OCI-LY3 (cell line): ENCODE results near the gene SLC9B2.

Experiments used
- H2AFZ ChIP-seq: fragments of 200-600, 300-600 bp; shearing (Covaris generic); 2 replicates; pipeline ENCODE4 v1.6.0; 2014; ENCODE audit warnings: antibody characterized with exemption, low read depth, low read length
- H3K27ac ChIP-seq: fragments of 200-600, 300-600 bp; sonication (generic); 2 replicates; pipeline ENCODE4 v1.5.1; 2014; ENCODE audit warnings: mild to moderate bottlenecking, low read length, moderate library complexity, mixed read lengths
- H3K27me3 ChIP-seq: fragments of 200-600, 300-600 bp; sonication (generic); 2 replicates; pipeline ENCODE4 v1.6.1; 2014; ENCODE audit warnings: low read depth, low read length, mixed read lengths
- H3K36me3 ChIP-seq: fragments of 200-600, 300-600 bp; sonication (generic); replicated peaks from 2 replicates; pipeline ENCODE3; 2014; ENCODE audit warnings: low read depth, low read length, mixed read lengths
- H3K4me1 ChIP-seq: fragments of 300-600, 200-600 bp; sonication (generic); 2 replicates; pipeline ENCODE4 v1.6.1; 2014; ENCODE audit warnings: low read length, mixed read lengths
- H3K4me2 ChIP-seq: fragments of 200-600, 300-600 bp; sonication (generic); 2 replicates; pipeline ENCODE4 v1.6.1; 2014; ENCODE audit warnings: low read length, mixed read lengths
- H3K4me3 ChIP-seq: fragments of 300-600, 200-600 bp; sonication (generic); 2 replicates; pipeline ENCODE4 v1.5.1; 2014; ENCODE audit warnings: antibody characterized with exemption, mild to moderate bottlenecking, low read length, moderate library complexity
- H3K79me2 ChIP-seq: fragments of 300-600, 200-600 bp; shearing (Covaris generic); 2 replicates; pipeline ENCODE4 v1.6.1; 2014; ENCODE audit warnings: mild to moderate bottlenecking, low read length, mixed read lengths
- H3K9ac ChIP-seq: fragments of 300-600, 200-600 bp; shearing (Covaris generic); 2 replicates; pipeline ENCODE4 v1.6.0; 2014; ENCODE audit warnings: mild to moderate bottlenecking, low read length, moderate library complexity
- H3K9me3 ChIP-seq: fragments of 200-600, 300-600 bp; shearing (Covaris generic); 2 replicates; pipeline ENCODE4 v1.6.1; 2014; ENCODE audit warnings: low read length, mixed read lengths; ENCODE audit not compliant: insufficient read depth
- H4K20me1 ChIP-seq: fragments of 200-600, 300-600 bp; sonication (generic); 2 replicates; pipeline ENCODE4 v1.6.1; 2016; ENCODE audit warnings: low read length, mixed read lengths; ENCODE audit not compliant: insufficient read depth
- EZH2phosphoT487 ChIP-seq: fragments of 200-600 bp; shearing (Covaris generic); IDR thresholded peaks from 2 replicates; pipeline ENCODE4 v1.6.1; 2018; ENCODE audit warnings: antibody characterized with exemption, mixed run types, low read depth
- TF ChIP-seq, protein P1 (sequence below): fragments of 200-600, 300-600 bp; sonication (generic); IDR thresholded peaks from 2 replicates; pipeline ENCODE4 v1.5.1; 2014; ENCODE audit warnings: antibody characterized with exemption, low read length, low read depth

Gene SLC9B2, protein sequence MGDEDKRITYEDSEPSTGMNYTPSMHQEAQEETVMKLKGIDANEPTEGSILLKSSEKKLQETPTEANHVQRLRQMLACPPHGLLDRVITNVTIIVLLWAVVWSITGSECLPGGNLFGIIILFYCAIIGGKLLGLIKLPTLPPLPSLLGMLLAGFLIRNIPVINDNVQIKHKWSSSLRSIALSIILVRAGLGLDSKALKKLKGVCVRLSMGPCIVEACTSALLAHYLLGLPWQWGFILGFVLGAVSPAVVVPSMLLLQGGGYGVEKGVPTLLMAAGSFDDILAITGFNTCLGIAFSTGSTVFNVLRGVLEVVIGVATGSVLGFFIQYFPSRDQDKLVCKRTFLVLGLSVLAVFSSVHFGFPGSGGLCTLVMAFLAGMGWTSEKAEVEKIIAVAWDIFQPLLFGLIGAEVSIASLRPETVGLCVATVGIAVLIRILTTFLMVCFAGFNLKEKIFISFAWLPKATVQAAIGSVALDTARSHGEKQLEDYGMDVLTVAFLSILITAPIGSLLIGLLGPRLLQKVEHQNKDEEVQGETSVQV

DNA sequence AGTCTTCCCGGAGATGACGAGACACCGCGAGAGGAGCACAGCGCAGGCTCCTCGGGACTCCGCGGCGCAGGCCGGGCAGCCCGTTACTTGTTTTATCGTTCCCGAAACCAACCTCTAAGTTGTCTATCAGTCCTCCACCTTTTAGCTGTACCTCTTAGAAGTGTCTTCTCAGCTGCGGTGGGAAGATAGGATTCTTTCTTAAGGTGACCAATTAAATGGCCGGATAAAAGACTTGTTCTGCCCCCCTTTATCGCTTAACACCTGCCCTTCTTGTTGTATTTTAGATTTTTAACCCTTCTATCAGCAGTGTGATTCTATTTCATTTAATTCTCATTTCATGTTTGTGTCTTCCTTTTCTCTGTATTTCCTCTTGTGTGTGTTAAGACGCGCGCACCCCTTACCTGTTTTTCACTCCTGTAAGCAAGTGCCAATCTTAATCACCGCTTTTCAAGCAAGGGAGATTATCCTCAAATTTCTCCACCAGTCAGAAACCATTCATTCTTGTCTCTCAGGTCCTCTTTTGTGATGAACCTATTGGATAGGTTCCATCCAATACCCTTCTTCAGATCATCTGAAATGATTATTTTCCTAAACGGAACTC lies at the start of gene SLC9B2:
Gene SLC9B2 (minus strand): TSS at position 15 of the 601 bp plus-strand sequence. CDS start 9,211 bp downstream, outside the sequence.
- Histone ChIP-seq H3K4me1 (peaks cover 36% of the 10 kb centered on the region), H4K20me1 (peaks cover 10% of the 10 kb centered on the region), H3K9me3 (no peaks in the 10 kb centered on the region), H2AFZ (peak within 1 kb of the TSS; percentile 85), H3K9ac (peak within 1 kb of the TSS; percentile 88), H3K27ac (peak within 1 kb of the TSS; percentile 58), H3K4me2 (peak within 1 kb of the TSS; percentile 86), H3K36me3 (peaks cover 22% of the 10 kb centered on the region), H3K27me3 (no peaks in the 10 kb centered on the region), H3K4me3 (peak within 1 kb of the TSS; percentile 92), H3K79me2 (peaks cover 45% of the 10 kb centered on the region)
- no peak for TF ChIP-seq EZH2phosphoT487
- TF ChIP-seq, protein P1, sequence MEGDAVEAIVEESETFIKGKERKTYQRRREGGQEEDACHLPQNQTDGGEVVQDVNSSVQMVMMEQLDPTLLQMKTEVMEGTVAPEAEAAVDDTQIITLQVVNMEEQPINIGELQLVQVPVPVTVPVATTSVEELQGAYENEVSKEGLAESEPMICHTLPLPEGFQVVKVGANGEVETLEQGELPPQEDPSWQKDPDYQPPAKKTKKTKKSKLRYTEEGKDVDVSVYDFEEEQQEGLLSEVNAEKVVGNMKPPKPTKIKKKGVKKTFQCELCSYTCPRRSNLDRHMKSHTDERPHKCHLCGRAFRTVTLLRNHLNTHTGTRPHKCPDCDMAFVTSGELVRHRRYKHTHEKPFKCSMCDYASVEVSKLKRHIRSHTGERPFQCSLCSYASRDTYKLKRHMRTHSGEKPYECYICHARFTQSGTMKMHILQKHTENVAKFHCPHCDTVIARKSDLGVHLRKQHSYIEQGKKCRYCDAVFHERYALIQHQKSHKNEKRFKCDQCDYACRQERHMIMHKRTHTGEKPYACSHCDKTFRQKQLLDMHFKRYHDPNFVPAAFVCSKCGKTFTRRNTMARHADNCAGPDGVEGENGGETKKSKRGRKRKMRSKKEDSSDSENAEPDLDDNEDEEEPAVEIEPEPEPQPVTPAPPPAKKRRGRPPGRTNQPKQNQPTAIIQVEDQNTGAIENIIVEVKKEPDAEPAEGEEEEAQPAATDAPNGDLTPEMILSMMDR, result no peak

DNA sequence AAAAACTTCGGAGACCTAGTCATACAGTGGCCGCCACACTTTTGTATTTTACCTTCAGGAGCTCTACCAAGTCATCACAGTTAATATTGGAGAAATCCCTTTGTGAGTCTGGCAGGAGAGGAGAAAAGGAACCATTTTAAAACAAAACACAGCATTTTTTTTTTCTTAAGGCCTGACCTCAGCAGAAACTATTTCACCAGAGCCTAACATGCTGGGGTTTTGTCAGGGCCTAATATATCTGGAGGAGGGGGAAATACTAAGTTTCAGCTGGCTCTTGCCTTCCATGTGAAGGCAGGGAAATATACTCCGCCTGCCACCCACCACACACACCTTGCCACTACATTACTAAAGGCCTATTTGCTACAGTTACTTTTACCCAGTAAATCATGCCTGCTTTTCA lies 49.6 kb upstream of the SLC9B2 start:
- Histone ChIP-seq H3K36me3 (peaks cover 55% of the 10 kb centered on the region), H3K4me3 (no peak overlapping the region), H3K9ac (no peak overlapping the region), H3K9me3 (no peaks in the 10 kb centered on the region), H2AFZ (no peak overlapping the region), H3K27me3 (no peaks in the 10 kb centered on the region), H3K4me2 (no peak overlapping the region), H4K20me1 (no peaks in the 10 kb centered on the region), H3K79me2 (no peaks in the 10 kb centered on the region), H3K27ac (no peak overlapping the region), H3K4me1 (no peaks in the 10 kb centered on the region)
- TF ChIP-seq, protein P1, result no peak
- TF ChIP-seq EZH2phosphoT487, result no peak

- no peak overlapping the region for H3K9ac ChIP-seq
- H4K20me1 ChIP-seq, result no peaks in the 10 kb centered on the region
- H3K4me3 ChIP-seq, result no peak overlapping the region
- peaks cover 48% of the 10 kb centered on the region for H3K36me3 ChIP-seq
- H3K9me3 ChIP-seq, result no peaks in the 10 kb centered on the region
- TF ChIP-seq, protein P1, result no peak
- no peak for TF ChIP-seq EZH2phosphoT487
- no peak overlapping the region for H3K27ac ChIP-seq
- no peaks in the 10 kb centered on the region for H3K4me1 ChIP-seq
- H2AFZ ChIP-seq, result no peak overlapping the region
- no peak overlapping the region for H3K4me2 ChIP-seq
- H3K79me2 ChIP-seq, result no peaks in the 10 kb centered on the region
- no peaks in the 10 kb centered on the region for H3K27me3 ChIP-seq
Observed at GRCh38 chr4:103123114-103123513, 46.6 kb upstream of the SLC9B2 start.

GRCh38 chr4:103118166-103118565 lies 41.6 kb upstream of the SLC9B2 start:
- Histone ChIP-seq H2AFZ (no peak overlapping the region), H3K4me1 (no peaks in the 10 kb centered on the region), H3K79me2 (no peaks in the 10 kb centered on the region), H3K27ac (no peak overlapping the region), H3K36me3 (peaks cover 49% of the 10 kb centered on the region), H3K27me3 (no peaks in the 10 kb centered on the region), H3K9ac (no peak overlapping the region), H3K9me3 (no peaks in the 10 kb centered on the region), H3K4me2 (no peak overlapping the region), H4K20me1 (no peaks in the 10 kb centered on the region), H3K4me3 (no peak overlapping the region)
- TF ChIP-seq, protein P1, result no peak
- TF ChIP-seq EZH2phosphoT487, result no peak
